H1 (cell line): ENCODE data around the gene PPP1R13B. TPM values are rescaled to one million over a fixed set of nuclear protein-coding genes. Genes with fewer than 3 reads are reported as not detected.
A peak's percentile ranks its signal among the peaks of the same experiment; 100 is the strongest.

ENCODE experiments used
- CTCF ChIA-PET: fragments of 300-600 bp; sonication (Branson Sonifier 250); formaldehyde crosslinking; loops from one replicate; lab custom pipeline; 2021; ENCODE audit not compliant: partially characterized antibody; lab: Charles Lee
- POLR2A ChIA-PET: fragments of 300-600 bp; sonication (Branson Sonifier 250); formaldehyde crosslinking; loops from one replicate; lab custom pipeline; 2021; ENCODE audit warnings: inconsistent platforms; ENCODE audit not compliant: partially characterized antibody; lab: Charles Lee
- DNase-seq, 2 experiments: peaks; one replicate each; pipeline versions ENCODE4 v3.0.0 to v3.0.0-alpha.2; 2010 to 2022; ENCODE audit warnings: low spot score in 2 of 2, low read depth in 1 of 2, mixed read lengths in 1 of 2
- FAIRE-seq: peaks from 2 replicates; lab custom pipeline; 2011; peaks lifted over from hg19 to GRCh38; lab: Jason Lieb, UNC
- H2AFZ ChIP-seq: 2 replicates; pipeline ENCODE4 v1.8.1; 2012; ENCODE audit warnings: low read length, inconsistent platforms
- H2AK5ac ChIP-seq: 2 replicates; pipeline ENCODE4 v1.6.1; 2013; ENCODE audit warnings: low read depth, low read length
- H2BK120ac ChIP-seq: replicated peaks from 2 replicates; pipeline ENCODE3; 2013; ENCODE audit warnings: low read depth, low read length, inconsistent platforms
- H2BK12ac ChIP-seq: 2 replicates; pipeline ENCODE4 v1.6.1; 2013; ENCODE audit warnings: low read depth, low read length
- H2BK15ac ChIP-seq: 2 replicates; pipeline ENCODE4 v1.6.1; 2013; ENCODE audit warnings: low read length
- H2BK20ac ChIP-seq: 2 replicates; pipeline ENCODE4 v1.6.1; 2013; ENCODE audit warnings: low read length
- H2BK5ac ChIP-seq: 2 replicates; pipeline ENCODE4 v1.6.1; 2013; ENCODE audit warnings: low read depth, low read length
- H3K14ac ChIP-seq: 2 replicates; pipeline ENCODE4 v1.6.1; 2013; ENCODE audit warnings: inconsistent platforms; ENCODE audit not compliant: insufficient read length
- H3K18ac ChIP-seq: 2 replicates; pipeline ENCODE4 v1.6.1; 2013; ENCODE audit warnings: low read length; ENCODE audit errors: extremely low read depth
- H3K23ac ChIP-seq: 2 replicates; pipeline ENCODE4 v1.6.1; 2013; ENCODE audit warnings: inconsistent platforms; ENCODE audit not compliant: insufficient read length
- H3K23me2 ChIP-seq: 2 replicates; pipeline ENCODE4 v1.6.1; 2013; ENCODE audit warnings: low read depth, low read length
- H3K27ac ChIP-seq: 2 replicates; pipeline ENCODE4 v1.6.1; 2011; ENCODE audit warnings: low read depth, low read length, inconsistent platforms
- H3K27me3 ChIP-seq, 4 experiments: replicated peaks in 1 of 4; 1 replicate in 1 of 4; 2 replicates in 3 of 4; pipeline versions ENCODE4 v1.6.1 to v1.8.1; 2011 to 2013; ENCODE audit warnings: low read length in 3 of 4, mild to moderate bottlenecking in 3 of 4, inconsistent platforms in 2 of 4, mixed read lengths in 2 of 4, moderate library complexity in 1 of 4; ENCODE audit not compliant: control insufficient read depth in 3 of 4, insufficient read depth in 3 of 4; ENCODE audit errors: extremely low read depth in 1 of 4
- H3K36me3 ChIP-seq, 4 experiments: 2 replicates each; pipeline versions ENCODE4 v1.6.1 to v1.8.1; 2011 to 2013; ENCODE audit warnings: mild to moderate bottlenecking in 4 of 4, low read length in 3 of 4, moderate library complexity in 2 of 4, control low read depth in 1 of 4, inconsistent platforms in 1 of 4; ENCODE audit not compliant: insufficient read depth in 4 of 4, control insufficient read depth in 2 of 4
- H3K4ac ChIP-seq: replicated peaks from 2 replicates; pipeline ENCODE3; 2013; ENCODE audit warnings: low read length, low read depth, mixed read lengths, inconsistent platforms; ENCODE audit not compliant: insufficient read length
- H3K4me1 ChIP-seq, 4 experiments: replicated peaks in 1 of 4; 1 replicate in 1 of 4; 2 replicates in 3 of 4; pipeline versions ENCODE4 v1.6.1 to v1.8.1; 2011 to 2013; ENCODE audit warnings: low read length in 3 of 4, inconsistent platforms in 2 of 4, mixed read lengths in 1 of 4; ENCODE audit not compliant: insufficient read depth in 4 of 4, control insufficient read depth in 3 of 4
- H3K4me2 ChIP-seq, 2 experiments: 2 replicates each; pipeline versions ENCODE4 v1.6.1 to v1.8.1; 2011 to 2013; ENCODE audit warnings: low read depth in 2 of 2, low read length in 2 of 2, control low read depth in 1 of 2, inconsistent platforms in 1 of 2, mild to moderate bottlenecking in 1 of 2; ENCODE audit not compliant: insufficient read depth in 1 of 2
- H3K4me3 ChIP-seq, 4 experiments: fragments of 200-600, 300-600 bp in 1 of 4; sonication (generic), shearing (Covaris generic), sonication (Bioruptor Twin) in 1 of 4; 2 replicates each; pipeline versions ENCODE4 v1.5.1 to v1.8.1; 2011 to 2016; ENCODE audit warnings: low read length in 4 of 4, low read depth in 3 of 4, control low read depth in 2 of 4, inconsistent platforms in 2 of 4, mild to moderate bottlenecking in 2 of 4, mixed read lengths in 1 of 4, moderate library complexity in 1 of 4; ENCODE audit not compliant: insufficient read depth in 2 of 4; ENCODE audit errors: extremely low read depth in 1 of 4
- H3K56ac ChIP-seq: replicated peaks from 2 replicates; pipeline ENCODE3; 2013; ENCODE audit warnings: low read depth, mild to moderate bottlenecking, mixed read lengths, low read length, inconsistent platforms; ENCODE audit not compliant: insufficient read length
- H3K79me1 ChIP-seq: 2 replicates; pipeline ENCODE4 v1.6.1; 2013; ENCODE audit warnings: low read depth, low read length, control low read depth
- H3K79me2 ChIP-seq, 2 experiments: 2 replicates each; pipeline versions ENCODE4 v1.6.1 to v1.8.1; 2012 to 2013; ENCODE audit warnings: low read length in 2 of 2, mild to moderate bottlenecking in 2 of 2, inconsistent platforms in 1 of 2; ENCODE audit not compliant: insufficient read depth in 2 of 2, control insufficient read depth in 1 of 2
- H3K9ac ChIP-seq, 4 experiments: replicated peaks in 1 of 4; 1 replicate in 1 of 4; 2 replicates in 3 of 4; pipeline versions ENCODE4 v1.6.1 to v1.8.1; 2011 to 2013; ENCODE audit warnings: low read depth in 3 of 4, low read length in 3 of 4, control low read depth in 2 of 4, mild to moderate bottlenecking in 2 of 4, moderate library complexity in 2 of 4, inconsistent platforms in 1 of 4; ENCODE audit errors: extremely low read depth in 1 of 4
- H3K9me3 ChIP-seq, 2 experiments: 2 replicates each; pipeline versions ENCODE4 v1.6.1 to v1.8.1; 2012 to 2013; ENCODE audit warnings: mild to moderate bottlenecking in 2 of 2, moderate library complexity in 2 of 2, control low read depth in 1 of 2, inconsistent platforms in 1 of 2, low read depth in 1 of 2, low read length in 1 of 2, mixed read lengths in 1 of 2; ENCODE audit not compliant: insufficient read depth in 2 of 2
- H4K20me1 ChIP-seq, 2 experiments: replicated peaks in 1 of 2; 2 replicates each; pipeline versions ENCODE3 to v1.8.1; 2011 to 2013; ENCODE audit warnings: inconsistent platforms in 2 of 2, low read length in 2 of 2, mild to moderate bottlenecking in 1 of 2; ENCODE audit not compliant: insufficient read depth in 2 of 2, control insufficient read depth in 1 of 2
- H4K5ac ChIP-seq: 2 replicates; pipeline ENCODE4 v1.6.1; 2013; ENCODE audit warnings: low read length, low read depth, mixed read lengths, inconsistent platforms; ENCODE audit not compliant: insufficient read length
- H4K8ac ChIP-seq: 2 replicates; pipeline ENCODE4 v1.8.0; 2013; ENCODE audit warnings: mild to moderate bottlenecking, moderate library complexity, low read length, inconsistent platforms; ENCODE audit not compliant: insufficient read depth; ENCODE audit errors: extremely low read depth
- H4K91ac ChIP-seq: replicated peaks from 2 replicates; pipeline ENCODE3; 2013; ENCODE audit warnings: low read length, mixed read lengths, inconsistent platforms; ENCODE audit not compliant: insufficient read length
- CTCF ChIP-seq, 3 experiments: IDR thresholded peaks; 1 replicate in 2 of 3; 2 replicates in 1 of 3; pipeline versions ENCODE4 v1.5.1 to v1.6.1; 2011; ENCODE audit warnings: low read length in 3 of 3, mild to moderate bottlenecking in 3 of 3, inconsistent platforms in 2 of 3, low read depth in 1 of 3, moderate library complexity in 1 of 3; ENCODE audit not compliant: insufficient read depth in 1 of 3; ENCODE audit errors: control extremely low read depth in 1 of 3
- POLR2AphosphoS5 ChIP-seq: IDR thresholded peaks from 2 replicates; pipeline ENCODE4 v1.6.1; 2011; ENCODE audit warnings: low read depth, low read length
- TAF7 ChIP-seq: optimal IDR thresholded peaks from 2 replicates; pipeline ENCODE3; 2011; ENCODE audit warnings: low read depth, mild to moderate bottlenecking, inconsistent platforms, low read length, moderate library complexity, borderline replicate concordance
- WGBS, 2 experiments: shearing (Covaris generic) in 1 of 2; methylation state at CpG; one replicate each; pipeline versions ENCODE4 v1.1.6 to v1.1.7; 2013 to 2015; ENCODE audit warnings: low lambda C conversion rate in 2 of 2, mixed read lengths in 2 of 2, inconsistent platforms in 1 of 2, low coverage in 1 of 2, missing lambda C conversion rate in 1 of 2; ENCODE audit not compliant: insufficient replicate concordance in 2 of 2, insufficient coverage in 1 of 2, insufficient read length in 1 of 2; ENCODE audit errors: extremely low coverage in 1 of 2, missing lambda C conversion rate in 1 of 2; 5-methylcytosine and 5-hydroxymethylcytosine counted together
- polyA plus RNA-seq, 7 experiments: library from polyadenylated mRNA; depleted of rRNA in 3 of 7; stranded (reverse) in 5 of 7; unstranded in 2 of 7; fragments of >200 nt in 5 of 7; fragments of 200-250 nt in 2 of 7; gene quantifications; 1 replicate in 5 of 7; 2 replicates in 1 of 7; 4 replicates in 1 of 7; pipeline versions ENCODE4 v1.2.1 to v1.2.3, GENCODE V29; 2011 to 2013; ENCODE audit warnings: missing spikeins in 2 of 7, mixed read lengths in 2 of 7
- total RNA-seq: library from RNA; stranded (reverse); fragmentation: NEBNext Ultra II Directional; extraction: Animal tissue kit (Norgen Biotek cat#: 25700); gene quantifications from 2 replicates; pipeline ENCODE4 v1.2.1, GENCODE V29; 2021

The PPP1R13B gene
- total and polyA plus RNA-seq, 2 of the 8 experiments (the other 6 are each of a cell fraction or from before 2014, with no cell fraction given) = 2.6 to 8.9 TPM

- Histone ChIP-seq H3K4me2 (no peak overlapping the region), H3K79me1 (peaks cover 10% of the 10 kb centered on the region), H3K14ac (no peak overlapping the region), H3K27ac (no peak overlapping the region), H2BK120ac (no peak overlapping the region), H3K9me3 (no peaks in the 10 kb centered on the region), H2BK12ac (no peak overlapping the region), H4K5ac (no peak overlapping the region), H3K9ac (0 out of 7 replicates have a peak overlapping the region, but pooled peaks of 1 of the 4 experiments have one; percentile 11), H3K4me3 (no peak overlapping the region), H2BK20ac (no peak overlapping the region), H2BK5ac (no peak overlapping the region), H3K4ac (no peak overlapping the region), H3K56ac (no peak overlapping the region), H3K23ac (no peak overlapping the region), H3K36me3 (peaks cover 7 to 36% (median 12%) of the 10 kb centered on the region in 4 experiments; a peak in 6 of 8 replicates), H4K91ac (no peak overlapping the region), H4K8ac (no peak overlapping the region), H2AFZ (no peak overlapping the region), H3K18ac (no peak overlapping the region), H2BK15ac (no peak overlapping the region), H3K27me3 (no peaks in the 10 kb centered on the region), H2AK5ac (no peak overlapping the region), H3K79me2 (peaks cover 0 to 3% of the 10 kb centered on the region in 2 experiments; a peak in 1 of 4 replicates), H4K20me1 (peaks cover 3 to 28% of the 10 kb centered on the region in 2 experiments), H3K4me1 (peaks cover 0 to 3% (median under 1%) of the 10 kb centered on the region in 4 experiments; a peak in 3 of 7 replicates), H3K23me2 (no peaks in the 10 kb centered on the region)
- TF ChIP-seq POLR2AphosphoS5 = 0 out of 2 replicates have a peak, but pooled peaks have one; percentile 9
- TF ChIP-seq TAF7 = no peak
- TF ChIP-seq CTCF (IDR thresholded peaks at IDR 0.05; ENCODE audit: control extremely low read depth in 1 of 3, insufficient read depth in 1 of 3, low read depth in 1 of 3, low read length in 3 of 3) = no peak
- ChIA-PET CTCF (interaction anchor here (1.2 to 1.8 kb wide), 4 partner anchors 13 to 117 kb away, joined by 3 to 11 read pairs (median 4); no protein-coding TSS in a partner anchor), POLR2A (interaction anchor here (0.8 to 8.8 kb wide), 9 partner anchors 8 to 174 kb away, joined by 3 to 74 read pairs (median 4); partner anchors contain the start of genes KLC1, XRCC3 and ZFYVE21)
- WGBS, 2 experiments = 97% methylated on average over 21 of the region's 22 CpGs; no CpG with 5 or more reads in 1 of the 2 experiments
- DNase-seq (no peak), FAIRE-seq (no peak)
These were observed 153.9 kb downstream of the PPP1R13B start for GRCh38 chr14:103693515-103693914.
